Immature natural killer cell (primary cell): ENCODE measurements around the gene RGCC. TPM values are rescaled to one million over a fixed set of nuclear protein-coding genes. Genes with fewer than 3 reads are reported as not detected.
"Not testable (repeated sequence)": the region's sequence is repeated elsewhere in the genome, so short reads cannot be mapped to it uniquely, and the experiment has no call there.

Experiments
- DNase-seq, 3 donors: peaks; one replicate each; pipeline ENCODE4 v3.0.0; 2022; ENCODE audit warnings: mixed read lengths in 1 of 3
- H3K27ac Mint-ChIP-seq, 6 donors: one replicate each; pipeline ENCODE4 v1.8.0; 2020; ENCODE audit warnings: mixed read lengths in 6 of 6, mild to moderate bottlenecking in 5 of 6, inconsistent platforms in 4 of 6, moderate library complexity in 3 of 6
- H3K27me3 Mint-ChIP-seq, 3 donors: one replicate each; pipeline ENCODE4 v1.8.0; 2020 to 2021; ENCODE audit warnings: low read depth in 3 of 3, mild to moderate bottlenecking in 3 of 3, mixed read lengths in 3 of 3, moderate library complexity in 3 of 3, inconsistent platforms in 1 of 3
- H3K36me3 Mint-ChIP-seq, 3 donors: one replicate each; pipeline ENCODE4 v1.8.0; 2020; ENCODE audit warnings: mixed read lengths in 3 of 3, inconsistent platforms in 2 of 3, mild to moderate bottlenecking in 2 of 3
- H3K4me1 Mint-ChIP-seq, 2 donors: one replicate each; pipeline ENCODE4 v1.8.0; 2020; ENCODE audit warnings: inconsistent platforms in 2 of 2, mild to moderate bottlenecking in 2 of 2, mixed read lengths in 2 of 2, moderate library complexity in 1 of 2
- H3K4me3 Mint-ChIP-seq, 5 donors: one replicate each; pipeline ENCODE4 v1.8.0; 2020; ENCODE audit warnings: mild to moderate bottlenecking in 5 of 5, mixed read lengths in 5 of 5, inconsistent platforms in 3 of 5, moderate library complexity in 3 of 5
- H3K9me3 Mint-ChIP-seq, 6 donors: one replicate each; pipeline ENCODE4 v1.8.0; 2020; ENCODE audit warnings: mild to moderate bottlenecking in 6 of 6, mixed read lengths in 6 of 6, inconsistent platforms in 4 of 6, moderate library complexity in 3 of 6
- polyA plus RNA-seq, 3 donors: library from polyadenylated mRNA; unstranded; fragments of 300-500 nt; fragmentation: Illumina TruSeq; gene quantifications; one replicate each; pipeline ENCODE4 v1.2.3, GENCODE V29; 2021

RGCC gene
- polyA plus RNA-seq, 3 donors from 2014 or later, result 4.5 to 8.5 (median 7.7) TPM

GRCh38 chr13:41423259-41423658, 34.1 kb upstream of the RGCC start:
- H3K36me3 Mint-ChIP-seq, H3K27ac Mint-ChIP-seq, H3K4me1 Mint-ChIP-seq: not testable (repeated sequence)

GRCh38 chr13:41424675-41425074, 32.7 kb upstream of the RGCC start:
- not testable (repeated sequence) for H3K36me3 Mint-ChIP-seq, H3K27ac Mint-ChIP-seq, H3K9me3 Mint-ChIP-seq, H3K4me1 Mint-ChIP-seq, H3K4me3 Mint-ChIP-seq, DNase-seq, H3K27me3 Mint-ChIP-seq

More at GRCh38 chr13:41423259-41423658, 34.1 kb upstream of the RGCC start:
- not testable (repeated sequence) for H3K4me3 Mint-ChIP-seq, H3K27me3 Mint-ChIP-seq, H3K9me3 Mint-ChIP-seq, DNase-seq

- H3K9me3 Mint-ChIP-seq, result peaks cover 0 to 1% (median 0%) of the 10 kb centered on the region in 6 donors
- no peak for DNase-seq
- H3K4me1 Mint-ChIP-seq, result peaks cover 4 to 7% of the 10 kb centered on the region in 2 donors
- peaks cover 0 to 11% (median 6%) of the 10 kb centered on the region in 3 donors for H3K27me3 Mint-ChIP-seq
- no peak overlapping the region for H3K27ac Mint-ChIP-seq
- H3K4me3 Mint-ChIP-seq, result no peak overlapping the region
- no peaks in the 10 kb centered on the region for H3K36me3 Mint-ChIP-seq
Measured at GRCh38 chr13:41426047-41426446, 31.3 kb upstream of the RGCC start.

- Mint-ChIP-seq H3K27ac (peak overlapping the region in 1 of 6 donors; percentile 59), H3K4me1 (peaks cover 4 to 7% of the 10 kb centered on the region in 2 donors), H3K9me3 (peaks cover 0 to 1% (median 0%) of the 10 kb centered on the region in 6 donors), H3K27me3 (peaks cover 0 to 11% (median 6%) of the 10 kb centered on the region in 3 donors), H3K4me3 (peak overlapping the region in 3 of 5 donors; percentile 36 to 76 (median 52)), H3K36me3 (no peaks in the 10 kb centered on the region)
- DNase-seq, result no peak
Measured at GRCh38 chr13:41427666-41428065, 29.7 kb upstream of the RGCC start.

GRCh38 chr13:41428155-41428554, 29.2 kb upstream of the RGCC start:
- Mint-ChIP-seq H3K9me3 (peaks cover 0 to 1% (median 0%) of the 10 kb centered on the region in 6 donors), H3K36me3 (no peaks in the 10 kb centered on the region), H3K27ac (peak overlapping the region in 1 of 6 donors; percentile 40), H3K27me3 (peaks cover 0 to 11% (median 6%) of the 10 kb centered on the region in 3 donors), H3K4me1 (peaks cover 4 to 7% of the 10 kb centered on the region in 2 donors), H3K4me3 (peak overlapping the region in 2 of 5 donors; percentile 46 to 53)
- DNase-seq, result peak; percentile 27 to 40 (median 30)

GRCh38 chr13:41434030-41434429, 23.3 kb upstream of the RGCC start:
- not testable (repeated sequence) for H3K9me3 Mint-ChIP-seq, DNase-seq, H3K27ac Mint-ChIP-seq, H3K4me3 Mint-ChIP-seq, H3K4me1 Mint-ChIP-seq, H3K27me3 Mint-ChIP-seq, H3K36me3 Mint-ChIP-seq

GRCh38 chr13:41434831-41435520, 22.4 kb upstream of the RGCC start:
- H3K27me3 Mint-ChIP-seq, result peaks cover 0 to 5% (median 2%) of the 10 kb centered on the region in 3 donors
- DNase-seq, result no peak
- H3K4me3 Mint-ChIP-seq, result no peak overlapping the region
- peaks cover 0 to 2% (median 0%) of the 10 kb centered on the region in 6 donors for H3K9me3 Mint-ChIP-seq
- no peaks in the 10 kb centered on the region for H3K36me3 Mint-ChIP-seq
- no peaks in the 10 kb centered on the region for H3K4me1 Mint-ChIP-seq
- no peak overlapping the region for H3K27ac Mint-ChIP-seq

- no peak overlapping the region for H3K27ac Mint-ChIP-seq
- H3K9me3 Mint-ChIP-seq, result no peaks in the 10 kb centered on the region
- H3K27me3 Mint-ChIP-seq, result no peaks in the 10 kb centered on the region
- no peak overlapping the region for H3K4me3 Mint-ChIP-seq
- H3K36me3 Mint-ChIP-seq, result no peaks in the 10 kb centered on the region
- DNase-seq, result no peak
- H3K4me1 Mint-ChIP-seq, result no peaks in the 10 kb centered on the region
Measured at GRCh38 chr13:41443969-41444368, 13.4 kb upstream of the RGCC start.

GRCh38 chr13:41452462-41452861, 4.9 kb upstream of the RGCC start:
- Mint-ChIP-seq H3K4me3 (no peak overlapping the region), H3K4me1 (peaks cover 10 to 12% of the 10 kb centered on the region in 2 donors), H3K27ac (no peak overlapping the region), H3K27me3 (peaks cover 8 to 13% (median 10%) of the 10 kb centered on the region in 3 donors), H3K36me3 (no peaks in the 10 kb centered on the region), H3K9me3 (peaks cover 0 to 3% (median 0%) of the 10 kb centered on the region in 6 donors)
- DNase-seq, result no peak

GRCh38 chr13:41453620-41454019, 3.7 kb upstream of the RGCC start:
- peaks cover 12 to 13% of the 10 kb centered on the region in 2 donors for H3K4me1 Mint-ChIP-seq
- H3K4me3 Mint-ChIP-seq, result no peak overlapping the region
- peaks cover 8 to 18% (median 10%) of the 10 kb centered on the region in 3 donors for H3K27me3 Mint-ChIP-seq
- peaks cover 0 to 3% (median 0%) of the 10 kb centered on the region in 6 donors for H3K9me3 Mint-ChIP-seq
- H3K36me3 Mint-ChIP-seq, result no peaks in the 10 kb centered on the region
- H3K27ac Mint-ChIP-seq, result peak overlapping the region in 1 of 6 donors; percentile 41
- no peak for DNase-seq

GRCh38 chr13:41454170-41454569, 3.2 kb upstream of the RGCC start:
- Mint-ChIP-seq H3K27ac (peak overlapping the region in 2 of 6 donors; percentile 26 to 69), H3K27me3 (peaks cover 10 to 20% (median 11%) of the 10 kb centered on the region in 3 donors), H3K36me3 (peaks cover 0 to 3% (median 0%) of the 10 kb centered on the region in 3 donors), H3K4me1 (peaks cover 17 to 19% of the 10 kb centered on the region in 2 donors), H3K4me3 (no peak overlapping the region), H3K9me3 (peaks cover 0 to 4% (median 0%) of the 10 kb centered on the region in 6 donors)
- DNase-seq, result no peak

GRCh38 chr13:41455725-41456419, 1.5 kb upstream of the RGCC start:
- Mint-ChIP-seq H3K4me1 (peaks cover 28 to 36% of the 10 kb centered on the region in 2 donors), H3K27me3 (peaks cover 10 to 26% (median 14%) of the 10 kb centered on the region in 3 donors), H3K27ac (peak overlapping the region; percentile 1 to 95 (median 91)), H3K9me3 (peaks cover 0 to 4% (median 0%) of the 10 kb centered on the region in 6 donors), H3K36me3 (peaks cover 0 to 4% (median 3%) of the 10 kb centered on the region in 3 donors), H3K4me3 (peak overlapping the region; percentile 73 to 82 (median 81))
- DNase-seq, result no peak

GRCh38 chr13:41457589-41458186, 338 bp downstream of the RGCC start:
- Mint-ChIP-seq H3K27me3 (peaks cover 13 to 29% (median 14%) of the 10 kb centered on the region in 3 donors), H3K27ac (peak overlapping the region in 4 of 6 donors; percentile 69 to 77 (median 72)), H3K4me3 (peak overlapping the region; percentile 81 to 94 (median 83)), H3K9me3 (peaks cover 0 to 4% (median 0%) of the 10 kb centered on the region in 6 donors), H3K4me1 (peaks cover 36 to 52% of the 10 kb centered on the region in 2 donors), H3K36me3 (peaks cover 0 to 4% (median 3%) of the 10 kb centered on the region in 3 donors)
- peak; percentile 40 to 53 (median 43) for DNase-seq
